Esophagus muscularis mucosa (tissue), 4 donors: ENCODE data around the gene FOLR2.

ENCODE experiments used
- EP300 ChIP-seq: sonication (generic); formaldehyde crosslinking; IDR thresholded peaks from one replicate; pipeline ENCODE4 v1.6.1; 2017; ENCODE audit warnings: antibody characterized with exemption
- POLR2AphosphoS5 ChIP-seq, 2 donors: sonication (generic); formaldehyde crosslinking; IDR thresholded peaks; one replicate each; pipeline ENCODE4 v1.6.1; 2017; ENCODE audit warnings: antibody characterized with exemption in 2 of 2
- TF ChIP-seq, protein P1 (sequence below), 3 experiments: fragments of 200-600 bp in 2 of 3; fragments of 450-650 bp in 1 of 3; sonication (generic) in 2 of 3; IDR thresholded peaks; one replicate each; pipeline ENCODE4 v1.5.1; 2017 to 2019; ENCODE audit warnings: antibody characterized with exemption in 3 of 3, mild to moderate bottlenecking in 2 of 3, moderate library complexity in 1 of 3

DNA sequence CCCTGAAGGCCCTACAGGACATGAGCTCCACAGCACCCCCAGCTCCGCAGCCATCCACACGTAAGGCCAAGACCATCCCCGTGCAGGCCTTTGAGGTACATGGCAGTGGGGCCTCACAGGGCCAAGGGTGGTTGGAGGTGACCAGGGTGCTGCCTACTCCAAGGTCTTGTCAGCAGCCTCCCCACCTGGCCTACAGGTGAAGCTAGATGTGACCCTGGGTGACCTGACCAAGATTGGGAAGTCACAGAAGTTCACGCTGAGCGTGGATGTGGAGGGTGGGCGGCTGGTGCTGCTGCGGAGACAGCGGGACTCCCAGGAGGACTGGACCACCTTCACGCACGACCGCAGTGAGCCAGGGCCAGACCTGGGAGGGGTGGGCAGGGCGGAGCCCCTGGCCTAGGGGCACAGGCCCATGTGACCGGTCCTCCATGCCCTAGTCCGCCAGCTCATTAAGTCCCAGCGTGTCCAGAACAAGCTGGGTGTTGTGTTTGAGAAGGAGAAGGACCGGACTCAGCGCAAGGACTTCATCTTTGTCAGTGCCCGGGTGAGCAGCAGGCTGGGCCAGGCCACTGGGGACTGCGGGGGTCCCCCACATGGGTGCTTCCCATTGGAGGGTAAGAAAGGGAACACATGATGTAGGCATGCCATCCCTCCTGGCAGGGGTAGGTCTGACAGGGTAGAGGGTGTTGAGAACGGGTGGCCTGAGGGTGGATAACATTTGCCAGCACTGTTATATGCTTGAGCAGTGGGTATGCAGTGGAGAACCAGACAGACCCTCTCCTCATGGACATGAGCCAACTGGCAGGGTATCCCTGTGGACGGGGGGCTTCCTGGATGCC lies 13.6 kb downstream of the FOLR2 start:
- TF ChIP-seq EP300 (no peak), POLR2AphosphoS5 (IDR thresholded peaks at IDR 0.05) (no peak)
- TF ChIP-seq, protein P1, sequence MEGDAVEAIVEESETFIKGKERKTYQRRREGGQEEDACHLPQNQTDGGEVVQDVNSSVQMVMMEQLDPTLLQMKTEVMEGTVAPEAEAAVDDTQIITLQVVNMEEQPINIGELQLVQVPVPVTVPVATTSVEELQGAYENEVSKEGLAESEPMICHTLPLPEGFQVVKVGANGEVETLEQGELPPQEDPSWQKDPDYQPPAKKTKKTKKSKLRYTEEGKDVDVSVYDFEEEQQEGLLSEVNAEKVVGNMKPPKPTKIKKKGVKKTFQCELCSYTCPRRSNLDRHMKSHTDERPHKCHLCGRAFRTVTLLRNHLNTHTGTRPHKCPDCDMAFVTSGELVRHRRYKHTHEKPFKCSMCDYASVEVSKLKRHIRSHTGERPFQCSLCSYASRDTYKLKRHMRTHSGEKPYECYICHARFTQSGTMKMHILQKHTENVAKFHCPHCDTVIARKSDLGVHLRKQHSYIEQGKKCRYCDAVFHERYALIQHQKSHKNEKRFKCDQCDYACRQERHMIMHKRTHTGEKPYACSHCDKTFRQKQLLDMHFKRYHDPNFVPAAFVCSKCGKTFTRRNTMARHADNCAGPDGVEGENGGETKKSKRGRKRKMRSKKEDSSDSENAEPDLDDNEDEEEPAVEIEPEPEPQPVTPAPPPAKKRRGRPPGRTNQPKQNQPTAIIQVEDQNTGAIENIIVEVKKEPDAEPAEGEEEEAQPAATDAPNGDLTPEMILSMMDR (IDR thresholded peaks at IDR 0.05) = no peak
